NCI-H2171 (cell line): ENCODE data around the gene ARHGEF9.
A peak's percentile ranks its signal among the peaks of the same experiment; 100 is the strongest.

ENCODE experiments used
- DNase-seq: peaks from one replicate; lab custom pipeline; 2025; lab: John Stamatoyannopoulos, UW

Gene ARHGEF9

DNA sequence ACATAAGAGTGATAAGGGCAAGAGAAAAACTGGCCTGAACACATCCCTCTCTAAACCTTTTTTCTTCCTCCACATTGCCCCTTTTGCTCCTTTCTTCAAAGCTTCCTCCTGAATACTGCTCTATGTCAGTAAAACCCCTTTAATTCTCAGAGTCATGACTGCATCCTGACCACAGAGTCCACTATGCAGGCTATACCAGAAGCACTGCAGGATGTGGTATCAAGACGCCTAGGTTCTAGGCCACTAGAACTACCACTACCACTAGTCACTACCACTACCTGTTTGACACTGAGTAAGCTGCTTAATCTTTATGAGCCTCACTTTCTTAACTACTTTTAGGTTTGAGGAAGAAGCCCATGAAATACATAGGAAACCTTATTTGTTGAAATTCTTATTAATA is 38.7 kb downstream of the ARHGEF9 start:
- DNase-seq = no peak

- no peak for DNase-seq
These were observed 40.1 kb downstream of the ARHGEF9 start for GRCh38 chrX:63744850-63745394.

GRCh38 chrX:63743596-63743995 is 41.4 kb downstream of the ARHGEF9 start:
- no peak for DNase-seq

GRCh38 chrX:63740382-63740781 is 44.6 kb downstream of the ARHGEF9 start:
- DNase-seq = no peak

DNA sequence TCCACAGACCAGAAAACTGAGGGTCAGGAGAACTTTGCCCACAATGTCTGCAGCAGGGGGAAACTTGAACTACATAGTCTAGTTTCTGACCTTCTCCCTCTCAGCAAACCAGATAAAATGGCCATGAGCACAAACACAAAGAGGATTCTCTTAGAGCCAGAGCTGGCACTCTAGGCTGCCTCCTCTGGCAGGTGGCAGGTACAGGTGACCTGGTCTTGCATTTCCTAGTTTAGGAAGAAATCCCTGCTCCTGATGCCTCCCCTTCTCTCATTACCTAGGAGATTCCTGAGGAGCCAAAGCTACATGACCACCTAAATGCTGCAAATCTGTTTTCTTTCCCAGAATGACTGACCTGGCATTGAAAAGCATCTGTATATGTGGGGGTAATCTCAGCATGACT is 45.1 kb downstream of the ARHGEF9 start:
- no peak for DNase-seq

- DNase-seq = no peak
These were observed 46.3 kb downstream of the ARHGEF9 start for GRCh38 chrX:63738696-63739095.

DNA sequence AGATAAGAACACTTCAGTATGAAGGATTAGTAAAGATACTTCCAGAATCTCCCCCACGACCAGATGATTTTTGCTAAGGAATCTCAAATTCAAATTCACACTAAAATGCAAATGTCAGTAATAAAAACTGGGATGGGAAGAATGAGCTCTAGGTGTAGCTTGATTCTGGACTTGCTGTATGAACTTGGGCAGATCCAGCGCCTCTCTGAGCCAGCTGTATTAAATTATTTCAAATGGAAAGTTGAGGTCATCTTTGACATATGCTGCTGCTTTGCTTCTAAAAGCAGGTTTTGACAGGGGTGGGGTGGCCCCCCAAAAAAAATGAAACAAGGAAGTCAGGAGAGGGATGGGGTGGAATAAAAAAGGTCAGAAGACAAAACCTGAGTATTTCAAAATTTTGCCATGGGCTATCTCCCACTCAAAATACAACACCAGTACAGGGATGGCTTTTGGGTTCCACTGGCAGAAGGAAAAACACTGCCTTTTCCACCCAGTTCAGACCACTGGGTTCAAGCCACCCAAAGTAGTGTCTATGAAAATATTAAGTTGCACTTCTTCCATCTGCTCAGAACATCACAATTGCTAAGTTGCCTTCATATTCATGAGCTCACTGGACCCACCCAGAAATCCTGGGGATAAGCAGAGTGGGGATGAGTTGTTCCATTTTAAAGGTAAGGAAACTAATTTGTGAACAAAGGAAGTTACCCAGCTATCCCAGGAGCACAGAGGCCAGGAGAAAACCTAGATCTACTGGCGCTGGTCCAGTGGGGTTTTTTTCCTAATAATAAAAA is 47.7 kb downstream of the ARHGEF9 start:
- DNase-seq = no peak

- DNase-seq = no peak
These were observed 49.1 kb downstream of the ARHGEF9 start for GRCh38 chrX:63735882-63736281.

DNA sequence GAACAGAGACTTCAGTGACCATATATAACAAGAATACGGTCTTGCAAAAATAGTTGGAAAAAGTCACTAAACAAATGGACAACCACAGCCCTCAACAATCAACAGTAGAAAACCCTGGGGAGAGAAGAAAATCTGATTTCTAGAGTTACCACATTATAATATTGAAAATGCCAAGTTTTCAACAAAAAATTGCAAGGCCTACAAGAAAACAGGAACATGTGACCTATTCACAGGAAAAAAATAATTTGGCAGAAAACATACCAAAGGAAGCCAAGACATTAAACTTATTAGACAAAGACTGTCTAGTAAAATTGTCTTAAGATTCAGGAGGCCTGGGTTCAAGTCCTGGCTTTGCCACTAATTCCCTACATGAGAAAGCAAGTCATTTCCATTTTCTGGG is 64.7 kb downstream of the ARHGEF9 start:
- no peak for DNase-seq

DNA sequence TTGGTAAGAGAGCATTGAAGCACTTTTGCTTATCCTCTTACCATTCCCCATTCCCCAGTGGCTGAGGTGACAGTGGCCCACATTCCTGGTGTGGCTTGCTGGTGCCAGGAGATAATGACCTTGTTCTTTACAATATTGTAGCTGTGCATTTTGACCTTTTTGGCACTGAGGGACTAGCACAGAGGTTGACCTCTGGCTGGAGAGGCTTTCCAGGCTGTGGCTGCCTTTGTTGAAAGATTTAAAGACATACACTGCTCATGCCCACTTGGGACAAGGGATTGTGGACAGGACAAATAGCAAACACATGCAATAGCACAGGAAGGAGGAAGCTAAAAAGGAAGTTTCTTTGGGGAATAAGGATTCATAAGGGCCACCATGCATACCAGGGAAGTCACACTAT is 65.4 kb downstream of the ARHGEF9 start:
- no peak for DNase-seq

GRCh38 chrX:63718010-63718694 is 66.9 kb downstream of the ARHGEF9 start:
- no peak for DNase-seq

DNA sequence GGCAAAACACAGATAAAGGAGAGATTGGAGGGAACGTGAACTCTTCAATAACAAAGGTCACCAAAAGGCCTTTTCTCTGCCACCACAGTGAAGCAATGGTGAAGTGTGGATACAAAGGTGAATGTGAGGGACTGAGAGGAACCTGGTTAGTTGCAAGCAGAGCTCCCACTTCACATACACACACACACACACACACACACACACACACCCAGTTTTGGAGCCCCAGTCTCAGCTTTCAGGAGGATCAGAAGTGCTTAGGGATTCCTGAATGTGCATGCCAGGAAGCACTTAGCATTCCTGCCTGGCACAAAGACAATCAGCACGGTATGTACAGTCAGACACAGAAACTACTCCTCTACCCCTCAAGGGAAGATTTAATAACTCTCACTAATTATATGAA is 71.5 kb downstream of the ARHGEF9 start:
- no peak for DNase-seq

- DNase-seq = no peak
These were observed 76.2 kb downstream of the ARHGEF9 start for GRCh38 chrX:63708801-63709200.

GRCh38 chrX:63702556-63702955 is 82.5 kb downstream of the ARHGEF9 start:
- DNase-seq = no peak

GRCh38 chrX:63686878-63687714 is 97.9 kb downstream of the ARHGEF9 start:
- peak; percentile 1 for DNase-seq

DNA sequence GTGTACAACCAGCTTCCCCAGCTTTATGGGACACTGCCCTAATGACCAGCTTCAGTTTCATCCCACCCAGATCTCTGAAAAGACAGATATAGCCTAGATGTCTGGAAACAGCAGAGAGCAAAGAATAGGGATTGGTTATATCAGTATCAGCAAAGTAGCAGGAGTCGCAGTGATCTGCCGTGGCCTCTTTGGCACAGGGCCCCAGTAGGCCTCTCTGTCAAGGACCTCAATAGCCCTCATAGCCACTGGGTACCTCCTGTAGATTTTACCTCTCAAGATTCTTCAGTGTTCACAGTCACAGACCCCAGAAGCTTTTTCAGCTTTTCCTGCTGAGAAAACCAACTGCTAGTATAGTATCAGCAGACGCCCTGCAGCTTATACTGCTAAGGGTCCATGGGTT is 104.6 kb downstream of the ARHGEF9 start:
- no peak for DNase-seq

- DNase-seq = no peak
These were observed 105.6 kb downstream of the ARHGEF9 start for GRCh38 chrX:63679432-63679831.

- no peak for DNase-seq
These were observed 109.3 kb downstream of the ARHGEF9 start for GRCh38 chrX:63675716-63676115.

GRCh38 chrX:63673896-63674295 is 111.1 kb downstream of the ARHGEF9 start:
- DNase-seq = no peak

DNA sequence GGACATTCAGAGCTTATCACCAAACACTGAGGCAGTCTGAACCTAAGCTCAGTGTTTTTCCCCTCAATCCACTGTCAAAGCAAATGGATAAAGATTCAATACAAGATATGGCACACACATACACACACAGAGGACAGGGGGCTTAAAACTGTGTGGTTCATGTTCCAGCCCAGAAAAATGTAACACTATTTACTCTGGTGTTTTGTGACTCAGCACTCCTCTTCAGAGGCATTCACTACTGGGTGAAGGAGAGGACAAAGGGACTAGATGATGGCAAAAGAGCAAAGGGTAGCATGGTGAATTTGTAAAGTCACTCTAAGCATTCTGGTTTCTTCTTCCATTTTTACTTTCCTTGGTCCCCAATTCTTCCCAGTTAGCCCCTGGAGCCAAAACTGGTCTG is 120.3 kb downstream of the ARHGEF9 start:
- DNase-seq = no peak

DNA sequence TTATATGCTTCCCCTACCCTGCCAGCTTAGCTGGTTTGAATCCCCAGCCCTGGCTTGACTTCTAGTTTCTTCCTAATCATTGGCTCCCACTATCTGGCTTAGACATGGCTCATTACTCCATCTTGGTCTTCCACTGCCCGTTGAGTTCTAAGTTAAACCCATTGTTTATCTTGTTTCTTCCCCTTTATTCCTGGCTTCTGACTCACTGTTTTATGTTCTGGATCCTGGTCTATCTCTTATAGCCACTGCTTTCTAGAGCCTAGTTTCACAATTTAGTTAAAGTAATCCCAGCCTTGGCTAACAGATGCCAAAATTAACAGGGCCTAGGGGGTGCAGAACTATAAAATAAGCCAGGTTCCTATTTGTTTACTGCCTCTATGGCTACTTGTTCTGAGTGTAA is 120.9 kb downstream of the ARHGEF9 start:
- no peak for DNase-seq

GRCh38 chrX:63661676-63662075 is 123.3 kb downstream of the ARHGEF9 start:
- no peak for DNase-seq
